Activated CD4-positive, CD25-positive, alpha-beta regulatory T cell treated with anti-CD3 and anti-CD28 coated beads, Interleukin-2, amount 50 U/mL, for 72 hours (primary cell): Measurements from ENCODE around the gene SFT2D1.

ENCODE experiments used
- DNase-seq: peaks from one replicate; pipeline ENCODE4 v3.0.0; 2021

SFT2D1 gene

GRCh38 chr6:166305562-166306117 lies 36.7 kb downstream of the SFT2D1 start:
- no peak for DNase-seq

- DNase-seq: no peak
Measured at GRCh38 chr6:166304106-166304505, 38.2 kb downstream of the SFT2D1 start.

GRCh38 chr6:166301611-166302529 lies 40.5 kb downstream of the SFT2D1 start:
- DNase-seq: no peak

GRCh38 chr6:166300357-166300987 lies 41.9 kb downstream of the SFT2D1 start:
- no peak for DNase-seq

- DNase-seq: no peak
Measured at GRCh38 chr6:166297606-166298005, 44.7 kb downstream of the SFT2D1 start.

- DNase-seq: no peak
Measured at GRCh38 chr6:166296035-166296883, 46.1 kb downstream of the SFT2D1 start.

GRCh38 chr6:166293731-166294584 lies 48.4 kb downstream of the SFT2D1 start:
- no peak for DNase-seq

- no peak for DNase-seq
Measured at GRCh38 chr6:166289207-166290060, 52.9 kb downstream of the SFT2D1 start.

- no peak for DNase-seq
Measured at GRCh38 chr6:166286839-166287271, 55.5 kb downstream of the SFT2D1 start.

- no peak for DNase-seq
Measured at GRCh38 chr6:166285233-166285632, 57.1 kb downstream of the SFT2D1 start.

GRCh38 chr6:166284640-166285039 lies 57.7 kb downstream of the SFT2D1 start:
- no peak for DNase-seq

GRCh38 chr6:166282394-166283032 lies 59.8 kb downstream of the SFT2D1 start:
- DNase-seq: no peak

- DNase-seq: no peak
Measured at GRCh38 chr6:166281104-166281503, 61.2 kb downstream of the SFT2D1 start.

- DNase-seq: no peak
Measured at GRCh38 chr6:166279393-166279679, 63.0 kb downstream of the SFT2D1 start.

GRCh38 chr6:166278579-166279392 lies 63.6 kb downstream of the SFT2D1 start:
- no peak for DNase-seq

- DNase-seq: no peak
Measured at GRCh38 chr6:166277892-166278578, 64.3 kb downstream of the SFT2D1 start.

- no peak for DNase-seq
Measured at GRCh38 chr6:166277018-166277417, 65.3 kb downstream of the SFT2D1 start.

GRCh38 chr6:166275714-166276166 lies 66.6 kb downstream of the SFT2D1 start:
- peak; percentile 90 for DNase-seq
